H9 (cell line): ENCODE measurements around the gene APOL1. TPM values are rescaled to one million over a fixed set of nuclear protein-coding genes. Genes with fewer than 3 reads are reported as not detected.

Experiments used
- DNase-seq: peaks from one replicate; pipeline ENCODE4 v3.0.0-alpha.2; 2017
- H2AFZ ChIP-seq: one replicate; pipeline ENCODE4 v1.6.1; 2013; ENCODE audit warnings: mild to moderate bottlenecking, low read length, control low read depth, moderate library complexity
- H2AK5ac ChIP-seq: 2 replicates; pipeline ENCODE4 v1.6.1; 2013; ENCODE audit warnings: low read length, control low read depth, mixed read lengths; ENCODE audit not compliant: insufficient read length
- H2BK120ac ChIP-seq: one replicate; pipeline ENCODE4 v1.6.1; 2013; ENCODE audit warnings: low read depth, mild to moderate bottlenecking, low read length, control low read depth, inconsistent platforms; ENCODE audit not compliant: poor library complexity, severe bottlenecking
- H2BK12ac ChIP-seq: 2 replicates; pipeline ENCODE4 v1.6.1; 2013; ENCODE audit warnings: low read length, control low read depth, mixed read lengths, low read depth; ENCODE audit not compliant: insufficient read length
- H2BK15ac ChIP-seq: 2 replicates; pipeline ENCODE4 v1.6.1; 2013; ENCODE audit warnings: low read depth, low read length, control low read depth
- H2BK20ac ChIP-seq: one replicate; pipeline ENCODE4 v1.6.1; 2013; ENCODE audit warnings: low read depth, mild to moderate bottlenecking, low read length, control low read depth, inconsistent platforms; ENCODE audit not compliant: poor library complexity, severe bottlenecking
- H2BK5ac ChIP-seq: 2 replicates; pipeline ENCODE4 v1.6.1; 2013; ENCODE audit warnings: low read length, control low read depth, mixed read lengths; ENCODE audit not compliant: insufficient read length
- H3K14ac ChIP-seq: 2 replicates; pipeline ENCODE4 v1.6.1; 2013; ENCODE audit warnings: low read length, control low read depth; ENCODE audit not compliant: insufficient read depth
- H3K18ac ChIP-seq: 2 replicates; pipeline ENCODE4 v1.6.1; 2013; ENCODE audit warnings: low read depth, mild to moderate bottlenecking, mixed read lengths, low read length, control low read depth; ENCODE audit not compliant: insufficient read length
- H3K23ac ChIP-seq: 2 replicates; pipeline ENCODE4 v1.6.1; 2013; ENCODE audit warnings: low read length, control low read depth, mixed read lengths, low read depth; ENCODE audit not compliant: insufficient read length
- H3K23me2 ChIP-seq: 2 replicates; pipeline ENCODE4 v1.6.1; 2013; ENCODE audit warnings: low read depth, mild to moderate bottlenecking, mixed read lengths, low read length, control low read depth; ENCODE audit not compliant: insufficient read length, poor library complexity, severe bottlenecking
- H3K27ac ChIP-seq: 2 replicates; pipeline ENCODE4 v1.5.1; 2013; ENCODE audit warnings: low read length, control low read depth, mixed read lengths, low read depth; ENCODE audit not compliant: insufficient read length
- H3K27me3 ChIP-seq: 2 replicates; pipeline ENCODE4 v1.6.1; 2013; ENCODE audit warnings: low read length, control low read depth, inconsistent platforms; ENCODE audit not compliant: insufficient read depth
- H3K4ac ChIP-seq: 2 replicates; pipeline ENCODE4 v1.6.1; 2013; ENCODE audit warnings: low read depth, mild to moderate bottlenecking, control low read depth, inconsistent platforms, low read length, moderate library complexity
- H3K4me1 ChIP-seq: 2 replicates; pipeline ENCODE4 v1.6.1; 2013; ENCODE audit warnings: low read length, control low read depth, inconsistent platforms; ENCODE audit not compliant: insufficient read depth
- H3K4me2 ChIP-seq: 2 replicates; pipeline ENCODE4 v1.6.1; 2013; ENCODE audit warnings: low read length, control low read depth, mixed read lengths; ENCODE audit not compliant: insufficient read length, insufficient read depth
- H3K56ac ChIP-seq: 2 replicates; pipeline ENCODE4 v1.6.1; 2013; ENCODE audit warnings: low read depth, mild to moderate bottlenecking, mixed read lengths, low read length, control low read depth; ENCODE audit not compliant: insufficient read length
- H3K79me1 ChIP-seq: 2 replicates; pipeline ENCODE4 v1.6.1; 2013; ENCODE audit warnings: low read depth, mild to moderate bottlenecking, moderate library complexity, low read length, control low read depth, inconsistent platforms; ENCODE audit not compliant: insufficient read depth, poor library complexity, severe bottlenecking
- H3K79me2 ChIP-seq: 2 replicates; pipeline ENCODE4 v1.6.1; 2013; ENCODE audit warnings: low read length, control low read depth, inconsistent platforms; ENCODE audit not compliant: insufficient read depth
- H3K9ac ChIP-seq: 2 replicates; pipeline ENCODE4 v1.6.1; 2013; ENCODE audit warnings: low read length, control low read depth, mixed read lengths; ENCODE audit not compliant: insufficient read length; ENCODE audit errors: extremely low read depth
- H3K9me3 ChIP-seq: one replicate; pipeline ENCODE4 v1.6.1; 2013; ENCODE audit warnings: low read depth, low read length, inconsistent platforms; ENCODE audit not compliant: control insufficient read depth
- H3T11ph ChIP-seq: one replicate; pipeline ENCODE4 v1.6.1; 2013; ENCODE audit warnings: mild to moderate bottlenecking, low read length, control low read depth, inconsistent platforms
- H4K20me1 ChIP-seq: one replicate; pipeline ENCODE4 v1.6.1; 2013; ENCODE audit not compliant: control insufficient read depth, insufficient read length, insufficient read depth
- H4K5ac ChIP-seq: 2 replicates; pipeline ENCODE4 v1.6.1; 2013; ENCODE audit warnings: low read depth, mild to moderate bottlenecking, mixed read lengths, low read length, control low read depth; ENCODE audit not compliant: insufficient read length
- H4K8ac ChIP-seq: replicated peaks from 2 replicates; pipeline ENCODE4 v1.6.1; 2013; ENCODE audit warnings: low read length, control low read depth, mixed read lengths, low read depth; ENCODE audit not compliant: insufficient read length
- H4K91ac ChIP-seq: 2 replicates; pipeline ENCODE4 v1.6.1; 2013; ENCODE audit warnings: low read depth, mild to moderate bottlenecking, moderate library complexity, mixed read lengths, low read length, control low read depth; ENCODE audit not compliant: insufficient read length
- H3K27ac Mint-ChIP-seq, 3 experiments: 2 replicates in 2 of 3; 3 replicates in 1 of 3; pipeline ENCODE4 v1.8.0; 2020 to 2021; ENCODE audit warnings: mixed read lengths in 3 of 3, mild to moderate bottlenecking in 1 of 3, moderate library complexity in 1 of 3
- H3K27me3 Mint-ChIP-seq: 2 replicates; pipeline ENCODE4 v1.8.0; 2021; ENCODE audit warnings: low read depth, mild to moderate bottlenecking, moderate library complexity, mixed read lengths
- H3K36me3 Mint-ChIP-seq, 3 experiments: 2 replicates in 2 of 3; 3 replicates in 1 of 3; pipeline ENCODE4 v1.8.0; 2020 to 2021; ENCODE audit warnings: low read depth in 3 of 3, mixed read lengths in 3 of 3; ENCODE audit not compliant: insufficient read depth in 1 of 3
- H3K4me1 Mint-ChIP-seq, 2 experiments: 2 replicates each; pipeline ENCODE4 v1.8.0; 2020; ENCODE audit warnings: mixed read lengths in 2 of 2
- H3K4me3 Mint-ChIP-seq, 2 experiments: 2 replicates in 1 of 2; 3 replicates in 1 of 2; pipeline ENCODE4 v1.8.0; 2020 to 2021; ENCODE audit warnings: mild to moderate bottlenecking in 2 of 2, mixed read lengths in 2 of 2, moderate library complexity in 1 of 2
- H3K9me3 Mint-ChIP-seq, 2 experiments: 2 replicates in 1 of 2; 3 replicates in 1 of 2; pipeline ENCODE4 v1.8.0; 2020; ENCODE audit warnings: mild to moderate bottlenecking in 2 of 2, mixed read lengths in 2 of 2, moderate library complexity in 1 of 2
- WGBS: extraction: QIAGEN DNeasy Blood & Tissue Kit; methylation state at CpG from one replicate; pipeline ENCODE4 v1.1.7; 2013; ENCODE audit warnings: missing lambda C conversion rate, low lambda C conversion rate, mixed read lengths; ENCODE audit not compliant: insufficient read length; ENCODE audit errors: extremely low coverage; 5-methylcytosine and 5-hydroxymethylcytosine counted together
- total RNA-seq: library from RNA; stranded (reverse); gene quantifications from 2 replicates; pipeline ENCODE4 v1.2.1, GENCODE V29; 2021
- TF ChIP-seq, protein P1 (sequence below): fragments of 200-600 bp; sonication (generic); conservative IDR thresholded peaks from 3 replicates; pipeline ENCODE4 v1.8.0; 2021; ENCODE audit warnings: antibody characterized with exemption, mild to moderate bottlenecking

The APOL1 gene
- total RNA-seq, 1 experiment from 2014 or later = not detected

DNA sequence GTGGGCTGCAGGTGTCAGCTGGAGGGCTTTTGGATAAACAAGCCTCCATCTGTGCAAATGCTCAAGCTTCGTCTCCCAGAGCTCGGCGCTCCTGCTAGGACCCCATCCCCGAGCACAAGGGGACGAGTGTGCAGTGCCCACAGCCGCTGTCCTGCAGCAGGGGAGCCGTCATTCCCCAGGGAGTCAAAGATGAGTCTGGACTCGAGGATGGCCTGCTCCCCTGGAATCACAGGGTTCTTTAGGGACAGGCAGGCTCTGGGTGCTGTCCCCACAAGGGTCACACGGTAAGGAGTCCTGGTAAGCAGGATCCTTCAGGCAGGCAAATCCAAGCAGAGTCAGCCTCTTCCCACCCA is 50.2 kb downstream of the APOL1 start:
- no peak overlapping the region for H2BK15ac ChIP-seq
- H2BK5ac ChIP-seq = no peak overlapping the region
- H2AFZ ChIP-seq = no peak overlapping the region
- no peaks in the 10 kb centered on the region for H3K79me2 ChIP-seq
- H3K9ac ChIP-seq = no peak overlapping the region
- TF ChIP-seq, protein P1, sequence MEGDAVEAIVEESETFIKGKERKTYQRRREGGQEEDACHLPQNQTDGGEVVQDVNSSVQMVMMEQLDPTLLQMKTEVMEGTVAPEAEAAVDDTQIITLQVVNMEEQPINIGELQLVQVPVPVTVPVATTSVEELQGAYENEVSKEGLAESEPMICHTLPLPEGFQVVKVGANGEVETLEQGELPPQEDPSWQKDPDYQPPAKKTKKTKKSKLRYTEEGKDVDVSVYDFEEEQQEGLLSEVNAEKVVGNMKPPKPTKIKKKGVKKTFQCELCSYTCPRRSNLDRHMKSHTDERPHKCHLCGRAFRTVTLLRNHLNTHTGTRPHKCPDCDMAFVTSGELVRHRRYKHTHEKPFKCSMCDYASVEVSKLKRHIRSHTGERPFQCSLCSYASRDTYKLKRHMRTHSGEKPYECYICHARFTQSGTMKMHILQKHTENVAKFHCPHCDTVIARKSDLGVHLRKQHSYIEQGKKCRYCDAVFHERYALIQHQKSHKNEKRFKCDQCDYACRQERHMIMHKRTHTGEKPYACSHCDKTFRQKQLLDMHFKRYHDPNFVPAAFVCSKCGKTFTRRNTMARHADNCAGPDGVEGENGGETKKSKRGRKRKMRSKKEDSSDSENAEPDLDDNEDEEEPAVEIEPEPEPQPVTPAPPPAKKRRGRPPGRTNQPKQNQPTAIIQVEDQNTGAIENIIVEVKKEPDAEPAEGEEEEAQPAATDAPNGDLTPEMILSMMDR = no peak
- no peaks in the 10 kb centered on the region for H3K9me3 ChIP-seq
- H3K4me2 ChIP-seq = no peak overlapping the region
- H3K4ac ChIP-seq = no peak overlapping the region
- H3K4me1 ChIP-seq = no peaks in the 10 kb centered on the region
- H4K8ac ChIP-seq = no peak overlapping the region
- no peak overlapping the region for H3K23ac ChIP-seq
- Mint-ChIP-seq H3K4me3 (no peak overlapping the region), H3K9me3 (no peaks in the 10 kb centered on the region), H3K36me3 (peaks cover 56 to 94% (median 85%) of the 10 kb centered on the region in 3 experiments), H3K4me1 (0 out of 4 replicates have a peak, but pooled peaks cover 0 to 3% of the 10 kb centered on the region in 2 experiments), H3K27ac (no peak overlapping the region), H3K27me3 (no peaks in the 10 kb centered on the region; the same call in 1 of the 2 replicates)
- no peak overlapping the region for H4K91ac ChIP-seq
- H3K14ac ChIP-seq = no peak overlapping the region
- H3K23me2 ChIP-seq = no peaks in the 10 kb centered on the region
- H2BK12ac ChIP-seq = no peak overlapping the region
- H4K5ac ChIP-seq = no peak overlapping the region
- no peak overlapping the region for H3K27ac ChIP-seq
- no CpG with 5 or more reads among the region's 9 CpGs for WGBS
- no peaks in the 10 kb centered on the region for H3K79me1 ChIP-seq
- no peak overlapping the region for H3T11ph ChIP-seq
- H3K18ac ChIP-seq = no peak overlapping the region
- no peak overlapping the region for H2AK5ac ChIP-seq
- H2BK120ac ChIP-seq = no peak overlapping the region
- no peak for DNase-seq
- no peaks in the 10 kb centered on the region for H4K20me1 ChIP-seq
- no peak overlapping the region for H2BK20ac ChIP-seq
- no peak overlapping the region for H3K56ac ChIP-seq
- no peaks in the 10 kb centered on the region for H3K27me3 ChIP-seq
